H1 (cell line): ENCODE data around the gene PNCK. TPM values are rescaled to one million over a fixed set of nuclear protein-coding genes. Genes with fewer than 3 reads are reported as not detected.

Experiments used
- CTCF ChIA-PET: fragments of 300-600 bp; sonication (Branson Sonifier 250); formaldehyde crosslinking; loops from one replicate; lab custom pipeline; 2021; ENCODE audit not compliant: partially characterized antibody; lab: Charles Lee
- POLR2A ChIA-PET: fragments of 300-600 bp; sonication (Branson Sonifier 250); formaldehyde crosslinking; loops from one replicate; lab custom pipeline; 2021; ENCODE audit warnings: inconsistent platforms; ENCODE audit not compliant: partially characterized antibody; lab: Charles Lee
- DNase-seq, 2 experiments: peaks; one replicate each; pipeline versions ENCODE4 v3.0.0 to v3.0.0-alpha.2; 2010 to 2022; ENCODE audit warnings: low spot score in 2 of 2, low read depth in 1 of 2, mixed read lengths in 1 of 2
- FAIRE-seq: peaks from 2 replicates; lab custom pipeline; 2011; peaks lifted over from hg19 to GRCh38; lab: Jason Lieb, UNC
- H2AFZ ChIP-seq: 2 replicates; pipeline ENCODE4 v1.8.1; 2012; ENCODE audit warnings: low read length, inconsistent platforms
- H2AK5ac ChIP-seq: 2 replicates; pipeline ENCODE4 v1.6.1; 2013; ENCODE audit warnings: low read depth, low read length
- H2BK120ac ChIP-seq: replicated peaks from 2 replicates; pipeline ENCODE3; 2013; ENCODE audit warnings: low read depth, low read length, inconsistent platforms
- H2BK12ac ChIP-seq: 2 replicates; pipeline ENCODE4 v1.6.1; 2013; ENCODE audit warnings: low read depth, low read length
- H2BK15ac ChIP-seq: 2 replicates; pipeline ENCODE4 v1.6.1; 2013; ENCODE audit warnings: low read length
- H2BK20ac ChIP-seq: 2 replicates; pipeline ENCODE4 v1.6.1; 2013; ENCODE audit warnings: low read length
- H2BK5ac ChIP-seq: 2 replicates; pipeline ENCODE4 v1.6.1; 2013; ENCODE audit warnings: low read depth, low read length
- H3K14ac ChIP-seq: 2 replicates; pipeline ENCODE4 v1.6.1; 2013; ENCODE audit warnings: inconsistent platforms; ENCODE audit not compliant: insufficient read length
- H3K18ac ChIP-seq: 2 replicates; pipeline ENCODE4 v1.6.1; 2013; ENCODE audit warnings: low read length; ENCODE audit errors: extremely low read depth
- H3K23ac ChIP-seq: 2 replicates; pipeline ENCODE4 v1.6.1; 2013; ENCODE audit warnings: inconsistent platforms; ENCODE audit not compliant: insufficient read length
- H3K23me2 ChIP-seq: 2 replicates; pipeline ENCODE4 v1.6.1; 2013; ENCODE audit warnings: low read depth, low read length
- H3K27ac ChIP-seq: 2 replicates; pipeline ENCODE4 v1.6.1; 2011; ENCODE audit warnings: low read depth, low read length, inconsistent platforms
- H3K27me3 ChIP-seq, 4 experiments: replicated peaks in 1 of 4; 1 replicate in 1 of 4; 2 replicates in 3 of 4; pipeline versions ENCODE4 v1.6.1 to v1.8.1; 2011 to 2013; ENCODE audit warnings: low read length in 3 of 4, mild to moderate bottlenecking in 3 of 4, inconsistent platforms in 2 of 4, mixed read lengths in 2 of 4, moderate library complexity in 1 of 4; ENCODE audit not compliant: control insufficient read depth in 3 of 4, insufficient read depth in 3 of 4; ENCODE audit errors: extremely low read depth in 1 of 4
- H3K36me3 ChIP-seq, 4 experiments: 2 replicates each; pipeline versions ENCODE4 v1.6.1 to v1.8.1; 2011 to 2013; ENCODE audit warnings: mild to moderate bottlenecking in 4 of 4, low read length in 3 of 4, moderate library complexity in 2 of 4, control low read depth in 1 of 4, inconsistent platforms in 1 of 4; ENCODE audit not compliant: insufficient read depth in 4 of 4, control insufficient read depth in 2 of 4
- H3K4ac ChIP-seq: replicated peaks from 2 replicates; pipeline ENCODE3; 2013; ENCODE audit warnings: low read length, low read depth, mixed read lengths, inconsistent platforms; ENCODE audit not compliant: insufficient read length
- H3K4me1 ChIP-seq, 4 experiments: replicated peaks in 1 of 4; 1 replicate in 1 of 4; 2 replicates in 3 of 4; pipeline versions ENCODE4 v1.6.1 to v1.8.1; 2011 to 2013; ENCODE audit warnings: low read length in 3 of 4, inconsistent platforms in 2 of 4, mixed read lengths in 1 of 4; ENCODE audit not compliant: insufficient read depth in 4 of 4, control insufficient read depth in 3 of 4
- H3K4me2 ChIP-seq, 2 experiments: 2 replicates each; pipeline versions ENCODE4 v1.6.1 to v1.8.1; 2011 to 2013; ENCODE audit warnings: low read depth in 2 of 2, low read length in 2 of 2, control low read depth in 1 of 2, inconsistent platforms in 1 of 2, mild to moderate bottlenecking in 1 of 2; ENCODE audit not compliant: insufficient read depth in 1 of 2
- H3K4me3 ChIP-seq, 4 experiments: fragments of 200-600, 300-600 bp in 1 of 4; sonication (generic), shearing (Covaris generic), sonication (Bioruptor Twin) in 1 of 4; 2 replicates each; pipeline versions ENCODE4 v1.5.1 to v1.8.1; 2011 to 2016; ENCODE audit warnings: low read length in 4 of 4, low read depth in 3 of 4, control low read depth in 2 of 4, inconsistent platforms in 2 of 4, mild to moderate bottlenecking in 2 of 4, mixed read lengths in 1 of 4, moderate library complexity in 1 of 4; ENCODE audit not compliant: insufficient read depth in 2 of 4; ENCODE audit errors: extremely low read depth in 1 of 4
- H3K56ac ChIP-seq: replicated peaks from 2 replicates; pipeline ENCODE3; 2013; ENCODE audit warnings: low read depth, mild to moderate bottlenecking, mixed read lengths, low read length, inconsistent platforms; ENCODE audit not compliant: insufficient read length
- H3K79me1 ChIP-seq: 2 replicates; pipeline ENCODE4 v1.6.1; 2013; ENCODE audit warnings: low read depth, low read length, control low read depth
- H3K79me2 ChIP-seq, 2 experiments: 2 replicates each; pipeline versions ENCODE4 v1.6.1 to v1.8.1; 2012 to 2013; ENCODE audit warnings: low read length in 2 of 2, mild to moderate bottlenecking in 2 of 2, inconsistent platforms in 1 of 2; ENCODE audit not compliant: insufficient read depth in 2 of 2, control insufficient read depth in 1 of 2
- H3K9ac ChIP-seq, 4 experiments: replicated peaks in 1 of 4; 1 replicate in 1 of 4; 2 replicates in 3 of 4; pipeline versions ENCODE4 v1.6.1 to v1.8.1; 2011 to 2013; ENCODE audit warnings: low read depth in 3 of 4, low read length in 3 of 4, control low read depth in 2 of 4, mild to moderate bottlenecking in 2 of 4, moderate library complexity in 2 of 4, inconsistent platforms in 1 of 4; ENCODE audit errors: extremely low read depth in 1 of 4
- H3K9me3 ChIP-seq, 2 experiments: 2 replicates each; pipeline versions ENCODE4 v1.6.1 to v1.8.1; 2012 to 2013; ENCODE audit warnings: mild to moderate bottlenecking in 2 of 2, moderate library complexity in 2 of 2, control low read depth in 1 of 2, inconsistent platforms in 1 of 2, low read depth in 1 of 2, low read length in 1 of 2, mixed read lengths in 1 of 2; ENCODE audit not compliant: insufficient read depth in 2 of 2
- H4K20me1 ChIP-seq, 2 experiments: replicated peaks in 1 of 2; 2 replicates each; pipeline versions ENCODE3 to v1.8.1; 2011 to 2013; ENCODE audit warnings: inconsistent platforms in 2 of 2, low read length in 2 of 2, mild to moderate bottlenecking in 1 of 2; ENCODE audit not compliant: insufficient read depth in 2 of 2, control insufficient read depth in 1 of 2
- H4K5ac ChIP-seq: 2 replicates; pipeline ENCODE4 v1.6.1; 2013; ENCODE audit warnings: low read length, low read depth, mixed read lengths, inconsistent platforms; ENCODE audit not compliant: insufficient read length
- H4K8ac ChIP-seq: 2 replicates; pipeline ENCODE4 v1.8.0; 2013; ENCODE audit warnings: mild to moderate bottlenecking, moderate library complexity, low read length, inconsistent platforms; ENCODE audit not compliant: insufficient read depth; ENCODE audit errors: extremely low read depth
- H4K91ac ChIP-seq: replicated peaks from 2 replicates; pipeline ENCODE3; 2013; ENCODE audit warnings: low read length, mixed read lengths, inconsistent platforms; ENCODE audit not compliant: insufficient read length
- CEBPB ChIP-seq: IDR thresholded peaks from 2 replicates; pipeline ENCODE4 v1.6.1; 2012; ENCODE audit warnings: low read depth, low read length
- CHD2 ChIP-seq: IDR thresholded peaks from 2 replicates; pipeline ENCODE4 v1.6.1; 2012; ENCODE audit warnings: low read length, improper control_type of control experiment
- EZH2 ChIP-seq: fragments of 200-600 bp; sonication (generic); IDR thresholded peaks from 2 replicates; pipeline ENCODE4 v1.7.1; 2012; ENCODE audit warnings: low read depth, mild to moderate bottlenecking, moderate library complexity, low read length, inconsistent platforms; ENCODE audit not compliant: severe bottlenecking
- KDM1A ChIP-seq: fragments of 200-600, 300-600 bp; sonication (generic); IDR thresholded peaks from 2 replicates; pipeline ENCODE4 v1.7.1; 2016; ENCODE audit warnings: mild to moderate bottlenecking, low read length, borderline replicate concordance
- KDM4A ChIP-seq: IDR thresholded peaks from one replicate; pipeline ENCODE4 v1.7.1; 2012; ENCODE audit warnings: low read depth, mild to moderate bottlenecking, moderate library complexity, low read length, inconsistent platforms; ENCODE audit not compliant: severe bottlenecking
- MAFK ChIP-seq: IDR thresholded peaks from 2 replicates; pipeline ENCODE4 v1.6.1; 2012; ENCODE audit warnings: low read depth, mild to moderate bottlenecking, improper control_type of control experiment, low read length
- NANOG ChIP-seq: IDR thresholded peaks from 2 replicates; pipeline ENCODE4 v1.6.1; 2011; ENCODE audit warnings: low read length, low read depth, mild to moderate bottlenecking, inconsistent platforms; ENCODE audit not compliant: insufficient read depth, poor library complexity, severe bottlenecking
- PHF8 ChIP-seq: fragments of 200-600 bp; sonication (generic); conservative IDR thresholded peaks from 2 replicates; pipeline ENCODE4 v1.7.1; 2012; ENCODE audit warnings: low read depth, mild to moderate bottlenecking, inconsistent platforms, low read length, moderate library complexity
- POU5F1 ChIP-seq: IDR thresholded peaks from 2 replicates; pipeline ENCODE4 v1.6.1; 2011; ENCODE audit warnings: low read depth, mild to moderate bottlenecking, low read length, moderate library complexity
- RXRA ChIP-seq: IDR thresholded peaks from 2 replicates; pipeline ENCODE4 v1.6.1; 2011; ENCODE audit warnings: low read depth, mild to moderate bottlenecking, low read length, moderate library complexity; ENCODE audit not compliant: insufficient read depth
- SIRT6 ChIP-seq: IDR thresholded peaks from one replicate; pipeline ENCODE4 v1.7.1; 2012; ENCODE audit warnings: low read length, inconsistent platforms
- SIX5 ChIP-seq: IDR thresholded peaks from 2 replicates; pipeline ENCODE4 v1.6.1; 2011; ENCODE audit warnings: mild to moderate bottlenecking, low read depth, low read length
- WGBS, 2 experiments: shearing (Covaris generic) in 1 of 2; methylation state at CpG; one replicate each; pipeline versions ENCODE4 v1.1.6 to v1.1.7; 2013 to 2015; ENCODE audit warnings: low lambda C conversion rate in 2 of 2, mixed read lengths in 2 of 2, inconsistent platforms in 1 of 2, low coverage in 1 of 2, missing lambda C conversion rate in 1 of 2; ENCODE audit not compliant: insufficient replicate concordance in 2 of 2, insufficient coverage in 1 of 2, insufficient read length in 1 of 2; ENCODE audit errors: extremely low coverage in 1 of 2, missing lambda C conversion rate in 1 of 2; 5-methylcytosine and 5-hydroxymethylcytosine counted together
- polyA plus RNA-seq, 7 experiments: library from polyadenylated mRNA; depleted of rRNA in 3 of 7; stranded (reverse) in 5 of 7; unstranded in 2 of 7; fragments of >200 nt in 5 of 7; fragments of 200-250 nt in 2 of 7; gene quantifications; 1 replicate in 5 of 7; 2 replicates in 1 of 7; 4 replicates in 1 of 7; pipeline versions ENCODE4 v1.2.1 to v1.2.3, GENCODE V29; 2011 to 2013; ENCODE audit warnings: missing spikeins in 2 of 7, mixed read lengths in 2 of 7
- total RNA-seq: library from RNA; stranded (reverse); fragmentation: NEBNext Ultra II Directional; extraction: Animal tissue kit (Norgen Biotek cat#: 25700); gene quantifications from 2 replicates; pipeline ENCODE4 v1.2.1, GENCODE V29; 2021

Gene PNCK
- total and polyA plus RNA-seq, 2 of the 8 experiments (the other 6 are each of a cell fraction or from before 2014, with no cell fraction given), result 6.2 to 6.3 TPM

DNA sequence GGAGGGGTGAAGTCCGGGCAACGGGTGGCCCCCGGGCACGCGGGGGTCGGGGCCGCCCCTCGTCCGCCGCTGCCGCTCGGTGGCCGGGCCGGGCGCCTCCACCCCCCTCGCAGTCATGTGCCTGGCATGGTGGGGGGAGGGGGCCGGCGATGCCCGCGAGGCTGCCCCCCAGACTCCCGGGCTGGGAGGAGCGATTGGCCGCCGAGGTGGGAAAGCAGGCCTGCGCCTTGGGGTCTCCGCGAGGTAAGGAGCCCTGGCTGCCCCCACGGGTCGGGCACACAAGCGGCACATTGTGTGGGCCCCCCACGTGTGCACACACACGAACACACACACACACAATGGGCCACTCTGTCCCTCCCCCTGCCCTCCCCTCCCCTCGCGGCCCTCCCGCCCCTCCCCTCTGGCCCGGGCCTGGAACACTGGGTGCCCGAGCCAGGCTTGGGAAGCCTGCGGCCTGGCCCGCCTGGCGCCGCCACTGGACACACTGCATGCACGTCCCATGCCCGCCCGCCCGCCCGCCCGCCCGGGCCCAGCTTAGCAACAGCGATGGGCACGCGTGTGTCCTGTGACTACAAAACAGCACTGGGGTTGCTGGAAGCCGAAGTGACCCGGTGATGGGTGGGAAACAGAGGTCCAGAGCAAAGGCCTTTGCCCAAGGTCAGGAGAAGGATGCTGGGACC lies 15.4 kb upstream of the PNCK start:
- Histone ChIP-seq H2BK120ac (no peak overlapping the region), H3K23me2 (no peaks in the 10 kb centered on the region), H2AK5ac (no peak overlapping the region), H4K8ac (no peak overlapping the region), H2AFZ (no peak overlapping the region), H3K4me2 (peak overlapping the region; percentile 69 to 83), H3K79me2 (peaks cover 0 to 13% of the 10 kb centered on the region in 2 experiments; a peak in 3 of 4 replicates), H4K20me1 (peaks cover 2 to 4% of the 10 kb centered on the region in 2 experiments), H3K56ac (no peak overlapping the region), H4K91ac (no peak overlapping the region), H3K23ac (no peak overlapping the region), H3K27me3 (no peaks in the 10 kb centered on the region), H3K36me3 (peaks cover 0 to 32% (median 4%) of the 10 kb centered on the region in 4 experiments; a peak in 5 of 8 replicates), H3K4me1 (peaks cover 0 to 27% (median 11%) of the 10 kb centered on the region in 4 experiments; a peak in 6 of 7 replicates), H3K14ac (no peak overlapping the region), H2BK20ac (no peak overlapping the region), H3K27ac (no peak overlapping the region), H2BK15ac (no peak overlapping the region), H4K5ac (no peak overlapping the region), H3K4ac (no peak overlapping the region), H2BK5ac (no peak overlapping the region), H3K9me3 (no peaks in the 10 kb centered on the region), H2BK12ac (no peak overlapping the region), H3K18ac (no peak overlapping the region), H3K79me1 (no peaks in the 10 kb centered on the region; the same call in 1 of the 2 replicates), H3K9ac (peak overlapping the region in 1 of 4 experiments; percentile 41; a peak in 1 of 7 replicates), H3K4me3 (peak overlapping the region; percentile 47 to 58 (median 51))
- POLR2A ChIA-PET, result no interaction called here
- DNase-seq, result no peak
- WGBS, 2 experiments, result 30% methylated on average over 5 of the region's 53 CpGs; no CpG with 5 or more reads in 1 of the 2 experiments
- CTCF ChIA-PET, result interaction anchor here (0.7 kb wide), 1 partner anchor 16 kb away, joined by 3 read pairs; no protein-coding TSS in a partner anchor
- FAIRE-seq, result no peak
- TF ChIP-seq SIRT6, result no peak
- TF ChIP-seq SIX5, result no peak
- no peak for TF ChIP-seq CHD2
- no peak for TF ChIP-seq RXRA
- TF ChIP-seq EZH2, result no peak
- no peak for TF ChIP-seq KDM1A
- TF ChIP-seq MAFK, result no peak
- TF ChIP-seq PHF8, result no peak
- no peak for TF ChIP-seq CEBPB
- no peak for TF ChIP-seq KDM4A
- TF ChIP-seq NANOG, result no peak
- no peak for TF ChIP-seq POU5F1
